Activated CD4-positive, alpha-beta memory T cell treated with anti-CD3 and anti-CD28 coated beads, Interleukin-2, amount 10 ng/mL, durations not matched to agents 7 days and 5 days (primary cell): ENCODE results near the gene RNF222. TPM values are rescaled to one million over a fixed set of nuclear protein-coding genes. Genes with fewer than 3 reads are reported as not detected.

ENCODE experiments used
- CTCF ChIA-PET: fragments of 350-600 bp; sonication (Branson Sonifier 250); formaldehyde crosslinking; loops from one replicate; lab custom pipeline; 2021; ENCODE audit warnings: antibody characterized with exemption, inconsistent platforms; lab: Charles Lee
- POLR2A ChIA-PET: fragments of 350-600 bp; sonication (Branson Sonifier 250); formaldehyde crosslinking; loops from one replicate; lab custom pipeline; 2021; ENCODE audit warnings: antibody characterized with exemption; lab: Charles Lee
- DNase-seq: peaks from one replicate; pipeline ENCODE4 v3.0.0-alpha.2; 2020
- H3K27ac Mint-ChIP-seq: one replicate; pipeline ENCODE4 v1.8.0; 2021; ENCODE audit warnings: mild to moderate bottlenecking, mixed read lengths
- H3K27me3 Mint-ChIP-seq: one replicate; pipeline ENCODE4 v1.8.0; 2021; ENCODE audit warnings: mixed read lengths
- H3K36me3 Mint-ChIP-seq: one replicate; pipeline ENCODE4 v1.8.0; 2021; ENCODE audit warnings: low read depth, mixed read lengths
- H3K4me1 Mint-ChIP-seq: one replicate; pipeline ENCODE4 v1.8.0; 2021; ENCODE audit warnings: mixed read lengths
- H3K4me3 Mint-ChIP-seq: one replicate; pipeline ENCODE4 v1.8.0; 2021; ENCODE audit warnings: mild to moderate bottlenecking, mixed read lengths
- H3K9me3 Mint-ChIP-seq: one replicate; pipeline ENCODE4 v1.8.0; 2021; ENCODE audit warnings: mixed read lengths
- total RNA-seq, 2 experiments: library from RNA; stranded (reverse); gene quantifications; one replicate each; pipeline ENCODE4 v1.2.3, GENCODE V29; 2021

RNF222 gene
- total RNA-seq = under 1 TPM in 1 of 2 experiments, not detected in 1; 0.18 TPM

GRCh38 chr17:8397636-8398035, at the start of gene RNF222:
Gene RNF222 (minus strand): TSS chr17:8397827. CDS start chr17:8393461, 4,366 bp downstream.
- H3K4me3 Mint-ChIP-seq = no peak within 1 kb of the TSS
- ChIA-PET CTCF (interaction anchor here (1.3 to 1.5 kb wide), 2 partner anchors 12 to 14 kb away, joined by 3 to 6 read pairs; no protein-coding TSS in a partner anchor), POLR2A (no interaction called here)
- H3K9me3 Mint-ChIP-seq = no peaks in the 10 kb centered on the region
- H3K27ac Mint-ChIP-seq = no peak within 1 kb of the TSS
- no peak for DNase-seq
- H3K36me3 Mint-ChIP-seq = no peaks in the 10 kb centered on the region
- H3K4me1 Mint-ChIP-seq = peaks cover 16% of the 10 kb centered on the region
- peaks cover 39% of the 10 kb centered on the region for H3K27me3 Mint-ChIP-seq

DNA sequence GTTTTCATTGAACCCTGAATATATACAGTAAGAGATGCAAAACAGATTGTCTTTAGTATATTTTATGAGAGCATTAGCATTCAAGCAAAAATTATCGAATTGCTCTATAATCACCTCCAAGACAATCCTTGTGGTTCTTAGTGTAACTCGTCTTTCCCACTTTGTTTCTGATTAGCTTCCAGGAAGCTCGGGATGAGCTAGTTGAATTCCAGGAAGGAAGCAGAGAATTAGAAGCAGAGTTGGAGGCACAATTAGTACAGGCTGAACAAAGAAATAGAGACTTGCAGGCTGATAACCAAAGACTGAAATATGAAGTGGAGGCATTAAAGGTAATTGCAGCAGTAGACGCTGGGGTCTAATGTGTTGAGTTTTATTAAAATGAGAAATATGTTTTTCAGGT, 47.9 kb upstream of the RNF222 start:
- peaks cover 76% of the 10 kb centered on the region for H3K36me3 Mint-ChIP-seq
- H3K27ac Mint-ChIP-seq = no peak overlapping the region

GRCh38 chr17:8444494-8444893, 46.9 kb upstream of the RNF222 start:
- ChIA-PET POLR2A (interaction anchor here (0.7 kb wide), 1 partner anchor 9 kb away, joined by 4 read pairs; the partner anchor contains the start of gene NDEL1), CTCF (interaction anchor here (1.1 kb wide), 1 partner anchor 34 kb away, joined by 5 read pairs; no protein-coding TSS in a partner anchor)
- Mint-ChIP-seq H3K36me3 (peaks cover 78% of the 10 kb centered on the region), H3K9me3 (no peaks in the 10 kb centered on the region), H3K4me1 (peaks cover 35% of the 10 kb centered on the region), H3K4me3 (no peak overlapping the region), H3K27ac (no peak overlapping the region), H3K27me3 (no peaks in the 10 kb centered on the region)
- DNase-seq = no peak

More for the DNA sequence above, 47.9 kb upstream of the RNF222 start:
- H3K9me3 Mint-ChIP-seq = no peaks in the 10 kb centered on the region
- CTCF ChIA-PET = interaction anchor here (1.7 kb wide), 1 partner anchor 35 kb away, joined by 5 read pairs; no protein-coding TSS in a partner anchor
- no peak overlapping the region for H3K4me3 Mint-ChIP-seq
- H3K4me1 Mint-ChIP-seq = peaks cover 31% of the 10 kb centered on the region
- POLR2A ChIA-PET = no interaction called here
- H3K27me3 Mint-ChIP-seq = no peaks in the 10 kb centered on the region
- DNase-seq = no peak

DNA sequence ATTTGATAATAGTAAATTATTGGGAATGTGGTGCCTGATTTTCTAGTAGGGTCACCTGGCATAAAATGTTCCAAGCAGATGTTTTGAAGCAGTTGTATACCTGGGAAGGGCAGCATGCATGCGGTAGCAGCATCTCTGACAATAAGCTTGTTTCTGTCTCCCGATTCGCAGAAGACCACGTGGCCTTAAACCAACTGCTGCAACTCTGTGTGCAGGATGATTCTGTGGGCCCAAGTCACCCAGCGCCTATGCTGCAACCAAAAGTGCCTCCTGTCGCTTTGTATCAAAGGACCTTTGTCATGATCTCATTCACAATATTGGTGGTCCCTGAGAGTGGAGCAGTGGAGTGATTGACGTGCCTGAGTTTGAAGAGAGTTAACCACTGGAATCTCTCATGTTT, 46.1 kb upstream of the RNF222 start:
- CTCF ChIA-PET = no interaction called here
- no peak overlapping the region for H3K27ac Mint-ChIP-seq
- no peak overlapping the region for H3K4me3 Mint-ChIP-seq
- DNase-seq = no peak
- no peaks in the 10 kb centered on the region for H3K9me3 Mint-ChIP-seq
- H3K36me3 Mint-ChIP-seq = peaks cover 73% of the 10 kb centered on the region
- peaks cover 36% of the 10 kb centered on the region for H3K4me1 Mint-ChIP-seq
- POLR2A ChIA-PET = no interaction called here
- no peaks in the 10 kb centered on the region for H3K27me3 Mint-ChIP-seq

DNA sequence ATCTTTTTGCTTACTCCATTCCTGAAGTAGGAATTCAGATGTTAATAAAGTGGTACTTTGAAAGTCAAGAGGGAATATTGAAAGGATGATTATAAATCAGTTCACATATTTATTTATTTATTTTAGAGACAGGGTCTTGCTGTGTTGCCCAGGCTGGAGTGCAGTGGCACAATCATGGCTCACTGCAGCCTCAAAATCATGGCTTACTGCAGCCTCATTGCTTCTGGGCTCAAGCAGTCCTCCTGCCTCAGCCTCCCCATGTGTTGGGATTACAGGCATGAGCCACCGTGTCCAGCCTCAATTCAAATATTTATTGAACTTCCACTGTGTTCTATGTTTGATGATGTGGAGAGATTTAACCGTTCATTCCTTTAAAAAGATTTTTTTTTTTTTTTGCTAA, 44.7 kb upstream of the RNF222 start:
- Mint-ChIP-seq H3K4me3 (no peak overlapping the region), H3K4me1 (peaks cover 44% of the 10 kb centered on the region), H3K36me3 (peaks cover 71% of the 10 kb centered on the region), H3K27ac (no peak overlapping the region), H3K9me3 (no peaks in the 10 kb centered on the region), H3K27me3 (no peaks in the 10 kb centered on the region)
- POLR2A ChIA-PET = no interaction called here
- DNase-seq = no peak
- CTCF ChIA-PET = interaction anchor here (0.7 kb wide), 1 partner anchor 434 kb away, joined by 3 read pairs; no protein-coding TSS in a partner anchor

- H3K27ac Mint-ChIP-seq = no peak overlapping the region
- no peak for DNase-seq
- POLR2A ChIA-PET = no interaction called here
- peaks cover 65% of the 10 kb centered on the region for H3K36me3 Mint-ChIP-seq
- no peak overlapping the region for H3K4me3 Mint-ChIP-seq
- H3K4me1 Mint-ChIP-seq = peaks cover 49% of the 10 kb centered on the region
- H3K9me3 Mint-ChIP-seq = no peaks in the 10 kb centered on the region
- H3K27me3 Mint-ChIP-seq = no peaks in the 10 kb centered on the region
- CTCF ChIA-PET = interaction anchor here (0.5 kb wide), 1 partner anchor 8 kb away, joined by 3 read pairs; no protein-coding TSS in a partner anchor
Measured at GRCh38 chr17:8441690-8442089, 44.1 kb upstream of the RNF222 start.

- DNase-seq = no peak
- POLR2A ChIA-PET = no interaction called here
Measured at GRCh38 chr17:8439681-8440080, 42.1 kb upstream of the RNF222 start.

GRCh38 chr17:8438441-8438840, 40.8 kb upstream of the RNF222 start:
- Mint-ChIP-seq H3K27me3 (no peaks in the 10 kb centered on the region), H3K4me1 (peaks cover 52% of the 10 kb centered on the region), H3K36me3 (peaks cover 39% of the 10 kb centered on the region), H3K4me3 (no peak overlapping the region), H3K27ac (no peak overlapping the region), H3K9me3 (no peaks in the 10 kb centered on the region)
- ChIA-PET CTCF (interaction anchor here (0.7 to 1.6 kb wide), 4 partner anchors 29 to 308 kb away, joined by 3 to 6 read pairs (median 4); no protein-coding TSS in a partner anchor), POLR2A (interaction anchor here (1.0 to 1.2 kb wide), 3 partner anchors 9 to 55 kb away, joined by 3 to 8 read pairs (median 8); no protein-coding TSS in a partner anchor)
- DNase-seq = peak; percentile 31

More at GRCh38 chr17:8439681-8440080, 42.1 kb upstream of the RNF222 start:
- CTCF ChIA-PET = interaction anchor here (1.6 kb wide), 1 partner anchor 306 kb away, joined by 5 read pairs; no protein-coding TSS in a partner anchor
- H3K9me3 Mint-ChIP-seq = no peaks in the 10 kb centered on the region
- no peaks in the 10 kb centered on the region for H3K27me3 Mint-ChIP-seq
- H3K27ac Mint-ChIP-seq = no peak overlapping the region
- no peak overlapping the region for H3K4me3 Mint-ChIP-seq
- peaks cover 52% of the 10 kb centered on the region for H3K36me3 Mint-ChIP-seq
- peaks cover 56% of the 10 kb centered on the region for H3K4me1 Mint-ChIP-seq

- POLR2A ChIA-PET = interaction anchor here (0.7 to 1.2 kb wide), 13 partner anchors 10 to 190 kb away, joined by 3 to 7 read pairs (median 3); partner anchors contain the start of genes KRABD2, PFAS and RPL26
- Mint-ChIP-seq H3K4me3 (peak overlapping the region; percentile 95), H3K4me1 (peaks cover 44% of the 10 kb centered on the region), H3K36me3 (peaks cover 30% of the 10 kb centered on the region), H3K27me3 (no peaks in the 10 kb centered on the region), H3K9me3 (no peaks in the 10 kb centered on the region), H3K27ac (peak overlapping the region; percentile 95)
- CTCF ChIA-PET = interaction anchor here (0.8 to 1.8 kb wide), 6 partner anchors 26 to 309 kb away, joined by 3 to 11 read pairs (median 4); no protein-coding TSS in a partner anchor
- DNase-seq = no peak
Measured at GRCh38 chr17:8436844-8437171, 39.2 kb upstream of the RNF222 start.

DNA sequence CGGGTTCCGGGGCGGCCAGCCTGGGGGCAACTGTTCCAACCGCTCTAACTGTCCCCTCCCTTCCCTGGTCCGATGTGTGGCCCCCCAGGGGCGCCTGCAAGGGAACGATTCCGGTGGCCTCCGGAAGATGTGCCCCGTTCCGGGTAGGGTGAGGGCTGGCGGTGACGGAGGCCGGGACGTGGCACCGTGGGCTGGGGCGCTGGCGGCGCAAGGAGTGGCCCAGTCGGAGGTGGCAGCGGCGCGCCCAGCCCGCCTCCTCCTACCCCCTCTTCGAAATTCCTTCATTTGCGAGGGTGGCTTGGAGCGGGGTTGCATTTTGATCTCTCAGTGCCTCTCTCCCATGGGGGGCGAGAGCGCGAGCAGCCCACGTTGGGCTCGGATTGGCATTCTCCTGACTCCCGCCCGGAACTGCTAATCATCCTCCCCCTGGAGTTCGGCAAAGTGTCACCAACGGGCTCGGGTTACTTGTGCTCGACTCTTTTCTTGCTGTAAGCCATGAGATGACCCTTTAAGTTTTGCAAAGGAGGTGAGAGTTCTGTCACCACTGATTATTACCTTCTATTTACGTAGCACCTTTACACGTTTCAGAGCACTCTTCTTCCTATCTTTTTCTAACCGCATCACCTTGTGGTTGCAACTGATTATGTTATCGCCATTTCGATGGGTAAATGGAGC, 38.7 kb upstream of the RNF222 start:
- Mint-ChIP-seq H3K4me1 (peaks cover 40% of the 10 kb centered on the region), H3K36me3 (peaks cover 27% of the 10 kb centered on the region), H3K27ac (peak overlapping the region; percentile 95), H3K9me3 (no peaks in the 10 kb centered on the region), H3K27me3 (no peaks in the 10 kb centered on the region), H3K4me3 (peak overlapping the region; percentile 95)
- ChIA-PET POLR2A (interaction anchor here (0.7 to 1.5 kb wide), 21 partner anchors 8 to 750 kb away, joined by 3 to 7 read pairs (median 4); partner anchors contain the start of genes CTC1, KRABD2, PFAS and RPL26), CTCF (interaction anchor here (0.8 to 1.8 kb wide), 9 partner anchors 25 to 310 kb away, joined by 3 to 11 read pairs (median 4); no protein-coding TSS in a partner anchor)
- peak; percentile 73 for DNase-seq

DNA sequence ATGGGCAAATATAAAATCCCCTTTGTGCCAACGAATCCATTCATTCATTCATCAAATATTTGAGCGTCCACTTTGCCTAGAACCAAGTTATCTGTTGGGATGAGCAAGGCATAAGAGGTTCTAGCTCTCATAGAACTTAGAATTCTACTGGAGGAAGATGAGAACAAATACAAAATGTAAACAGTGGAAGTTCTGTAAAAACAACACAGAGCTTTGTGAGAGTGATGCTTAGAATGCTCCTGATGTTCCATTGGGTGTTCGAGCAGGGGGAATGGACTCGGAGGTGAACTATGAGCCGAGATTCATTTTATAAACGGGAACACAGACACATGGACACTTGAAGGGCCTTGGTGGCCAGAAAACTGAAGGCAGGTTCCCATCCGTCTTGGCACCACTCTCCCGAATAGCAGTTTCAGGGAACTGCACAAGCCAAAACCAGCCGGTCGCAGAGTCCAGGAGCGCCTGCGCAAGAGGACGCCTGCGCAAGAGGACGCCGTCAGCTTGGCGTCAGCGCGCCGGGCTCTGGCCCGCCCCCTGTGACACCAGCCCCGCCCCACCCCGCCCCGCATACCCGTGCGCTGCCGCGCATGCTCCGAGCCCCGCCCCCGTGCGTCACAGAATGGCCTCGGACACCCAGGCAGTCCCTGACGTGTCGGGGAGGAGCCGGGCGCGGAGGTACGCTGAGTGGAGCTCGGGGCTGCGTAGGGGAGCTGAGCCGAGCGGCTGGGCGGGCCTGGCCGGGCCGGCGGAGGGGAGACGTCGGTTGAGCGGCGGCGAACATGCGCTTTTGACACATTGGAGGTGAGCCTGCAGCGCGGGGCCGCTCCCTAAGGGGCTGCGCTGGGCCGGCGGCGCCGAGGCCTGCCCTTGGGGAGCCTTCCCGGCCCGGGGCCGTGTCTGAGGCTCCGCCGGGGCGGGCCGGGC, 37.9 kb upstream of the RNF222 start, which contains the start of gene NDEL1:
Gene NDEL1 (plus strand): TSS at position 640 of the 924 bp plus-strand sequence. CDS start 8,388 bp downstream, outside the sequence.
- Mint-ChIP-seq H3K36me3 (peaks cover 22% of the 10 kb centered on the region), H3K9me3 (no peaks in the 10 kb centered on the region), H3K27ac (peak within 1 kb of the TSS; percentile 95), H3K27me3 (no peaks in the 10 kb centered on the region), H3K4me3 (peak within 1 kb of the TSS; percentile 95), H3K4me1 (peaks cover 34% of the 10 kb centered on the region)
- POLR2A ChIA-PET = interaction anchor here (0.7 to 1.5 kb wide), 14 partner anchors 9 to 749 kb away, joined by 3 to 7 read pairs (median 3); partner anchors contain the start of genes AURKB, CTC1 and KRABD2
- peak; percentile 99 for DNase-seq
- CTCF ChIA-PET = interaction anchor here (0.6 to 1.2 kb wide), 4 partner anchors 25 to 134 kb away, joined by 3 to 9 read pairs (median 4); no protein-coding TSS in a partner anchor

DNA sequence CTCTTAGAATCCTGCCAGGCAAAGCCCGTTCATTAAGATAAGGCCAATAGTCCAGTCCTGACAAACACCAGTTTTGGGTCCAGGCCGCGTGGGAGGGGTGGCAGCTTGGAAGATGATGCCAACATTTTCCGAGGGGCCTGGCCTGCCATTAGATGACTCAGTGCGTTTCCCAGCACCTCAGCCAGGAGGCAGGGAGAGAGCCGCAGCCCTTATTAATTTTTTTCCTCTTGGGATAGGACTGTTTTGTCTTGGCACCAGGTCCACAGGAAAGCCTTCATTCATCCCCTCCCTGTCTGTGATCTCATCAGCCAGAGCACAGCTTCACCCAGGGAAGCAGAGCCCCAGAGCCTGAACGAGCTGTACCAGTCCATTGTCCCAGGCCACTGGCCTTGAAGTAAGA, 33.3 kb upstream of the RNF222 start:
- POLR2A ChIA-PET = no interaction called here
- DNase-seq = no peak
- Mint-ChIP-seq H3K36me3 (no peaks in the 10 kb centered on the region), H3K4me3 (no peak overlapping the region), H3K9me3 (no peaks in the 10 kb centered on the region), H3K27me3 (peaks cover 5% of the 10 kb centered on the region), H3K27ac (no peak overlapping the region), H3K4me1 (peaks cover 4% of the 10 kb centered on the region)
- CTCF ChIA-PET = no interaction called here
